Erythroblast (primary cell): Measurements from ENCODE around the gene MDC1.

Experiments used
- GATA1 ChIP-seq: IDR thresholded peaks from 2 replicates; pipeline ENCODE4 v1.6.1; 2011; ENCODE audit warnings: low read depth, mild to moderate bottlenecking, control low read depth, low read length, moderate library complexity
- POLR2A ChIP-seq: IDR thresholded peaks from 2 replicates; pipeline ENCODE4 v1.6.1; 2011; ENCODE audit warnings: mild to moderate bottlenecking, low read length

DNA sequence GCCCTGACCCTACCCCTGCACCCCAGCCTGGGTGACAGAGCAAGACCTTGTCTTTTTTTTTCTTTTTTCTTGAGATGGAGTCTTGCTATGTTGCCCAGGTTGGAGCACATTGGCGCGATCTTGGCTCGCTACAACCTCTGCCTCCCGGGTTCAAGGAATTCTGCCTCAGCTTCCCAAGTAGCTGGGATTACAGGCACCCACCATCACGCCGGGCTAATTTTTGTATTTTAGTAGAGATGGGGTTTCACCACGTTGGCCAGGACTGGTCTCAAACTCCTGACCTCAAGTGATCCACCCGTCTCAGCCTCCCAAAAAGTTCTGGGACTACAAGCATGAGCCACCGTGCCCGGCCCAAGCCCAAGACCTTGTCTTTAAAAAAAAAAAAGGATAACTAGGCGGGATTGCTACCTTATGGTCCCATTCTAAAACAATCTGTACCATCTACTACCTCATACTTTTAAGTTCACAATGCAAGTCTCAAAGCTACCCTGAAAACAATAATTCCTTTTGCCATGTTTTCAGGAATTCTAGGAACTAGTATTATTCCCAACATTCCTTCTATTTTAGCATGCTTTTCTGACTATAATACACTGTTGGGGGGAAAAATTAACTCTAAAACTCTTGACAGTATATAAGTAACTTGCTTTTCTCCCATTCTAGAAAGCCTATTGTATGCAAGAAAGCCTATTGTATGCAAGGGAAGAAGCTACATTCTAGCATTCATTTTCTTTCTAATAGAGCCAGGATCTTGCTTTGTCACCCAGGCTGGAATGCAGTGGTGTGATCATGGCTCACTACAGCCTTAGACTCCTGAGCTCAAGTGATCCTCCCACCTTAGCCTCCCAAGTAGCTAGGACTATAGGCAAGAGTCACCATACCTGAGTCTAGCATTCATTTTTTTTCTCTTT lies 9.7 kb upstream of the MDC1 start:
- TF ChIP-seq POLR2A = peak; percentile 20
- no peak for TF ChIP-seq GATA1
